ENCODE data around the gene UCK1.
"Not testable (repeated sequence)": the region's sequence is repeated elsewhere in the genome, so short reads cannot be mapped to it uniquely, and the experiment has no call there.

Gene UCK1

GRCh38 chr9:131554087-131554842 lies 23.2 kb upstream of the UCK1 start:
- DNase-seq: no peak

DNA sequence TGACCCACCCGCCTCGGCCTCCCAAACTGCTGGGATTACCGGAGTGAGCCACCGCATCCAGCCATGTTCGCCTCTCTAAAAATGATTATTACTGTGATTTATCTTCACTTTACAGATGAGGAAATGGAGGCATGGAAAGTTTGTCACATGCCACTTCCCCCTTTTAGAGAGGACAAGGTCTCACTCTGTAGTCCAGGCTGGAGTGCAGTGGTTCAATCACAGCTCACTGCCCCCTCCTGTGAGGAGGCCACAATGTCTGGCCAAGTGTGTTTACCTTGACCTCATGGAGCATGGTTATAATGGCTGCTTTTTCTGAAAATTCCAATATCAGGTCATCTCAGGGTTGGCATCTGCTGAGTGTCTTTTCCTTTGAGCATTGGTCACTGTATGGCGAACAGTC lies 21.0 kb upstream of the UCK1 start:
- no peak for DNase-seq

- DNase-seq: not testable (repeated sequence)
Observed at GRCh38 chr9:131550465-131550864, 19.4 kb upstream of the UCK1 start.

DNA sequence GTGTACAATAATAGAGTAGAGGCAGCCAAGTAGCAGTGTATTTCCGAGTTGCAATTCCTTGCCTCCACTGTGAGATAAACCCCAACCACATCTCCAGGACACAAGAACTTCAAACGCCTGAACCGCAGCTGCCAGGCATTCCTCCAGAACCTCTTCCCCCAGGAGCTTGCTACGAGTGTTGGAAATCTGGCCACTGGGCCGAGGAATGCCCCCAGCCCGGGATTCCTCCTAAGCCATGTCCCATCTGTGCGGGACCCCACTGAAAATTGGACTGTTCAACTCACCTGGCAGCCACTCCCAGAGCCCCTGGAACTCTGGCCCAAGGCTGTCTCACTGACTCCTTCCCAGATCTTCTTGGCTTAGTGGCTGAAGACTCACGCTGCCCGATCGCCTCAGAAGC lies 18.1 kb upstream of the UCK1 start:
- not testable (repeated sequence) for DNase-seq

- DNase-seq: peak; percentile 0
Observed at GRCh38 chr9:131546336-131547084, 15.4 kb upstream of the UCK1 start.

DNA sequence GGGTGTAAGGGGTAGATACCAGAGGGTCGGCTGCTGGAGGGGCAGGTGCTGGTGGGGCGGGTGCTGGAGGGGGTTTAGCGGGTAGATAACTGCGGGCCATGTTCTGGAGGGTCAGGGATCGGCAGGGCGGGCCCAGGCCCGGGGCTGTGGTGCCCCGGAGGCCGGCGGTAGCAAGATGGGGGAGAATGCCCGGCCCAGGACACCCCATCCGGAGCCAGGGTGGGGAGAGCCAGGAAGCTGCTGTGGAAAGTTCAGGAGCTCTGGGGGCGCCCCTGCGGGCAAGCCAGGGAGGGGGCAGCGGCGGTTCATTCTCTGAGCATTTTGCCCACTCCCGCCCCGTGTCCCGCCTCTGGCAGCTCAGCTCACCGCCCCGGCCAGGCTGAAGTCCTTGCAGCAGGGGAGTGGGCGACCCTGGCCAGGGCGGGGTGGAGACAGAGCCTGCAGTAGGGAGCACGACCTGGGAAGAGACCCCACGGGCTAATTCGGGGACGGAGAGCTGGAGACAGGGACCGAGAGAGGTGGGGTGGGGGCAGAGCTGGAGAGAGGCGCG lies 14.8 kb upstream of the UCK1 start:
- DNase-seq: no peak

- DNase-seq: peak; percentile 1
Observed at GRCh38 chr9:131545003-131545785, 14.1 kb upstream of the UCK1 start, which contains the start of gene PRRT1B. Gene PRRT1B (plus strand): TSS chr9:131545523. CDS start chr9:131545616, 93 bp downstream.

GRCh38 chr9:131543141-131543540 lies 12.1 kb upstream of the UCK1 start:
- no peak for DNase-seq

DNA sequence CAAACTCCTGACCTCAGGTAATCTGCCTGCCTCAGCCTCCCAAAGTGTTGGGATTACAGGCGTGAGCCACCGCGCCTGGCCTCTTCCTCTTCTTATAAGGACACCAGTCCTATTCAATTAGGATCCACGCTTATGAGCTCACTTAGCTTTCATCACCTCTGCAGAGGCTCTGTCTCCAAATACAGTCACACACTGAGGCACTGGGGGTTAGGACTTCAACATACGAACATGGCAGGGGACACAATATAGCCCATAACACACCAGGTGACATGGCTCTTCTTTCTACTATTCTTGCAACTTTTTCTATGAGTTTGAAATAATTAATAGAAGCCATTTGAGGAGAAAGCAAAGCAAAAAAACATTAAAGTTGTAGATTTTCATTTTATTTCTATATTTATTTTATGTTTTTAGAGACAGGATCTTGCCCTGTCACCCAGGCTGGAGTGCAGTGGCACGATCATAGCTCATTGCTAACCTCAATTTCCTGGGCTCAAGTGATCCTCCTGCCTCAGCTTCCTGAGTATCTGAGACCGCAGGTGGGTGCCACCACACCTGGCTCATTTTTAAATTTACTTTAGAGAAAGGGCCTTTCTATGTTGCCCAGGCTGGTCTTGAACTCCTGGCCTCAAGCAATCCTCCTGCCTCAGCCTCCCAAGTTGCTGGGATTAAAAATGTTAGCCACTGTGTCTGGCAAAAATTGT lies 8.3 kb upstream of the UCK1 start:
- no peak for DNase-seq

- DNase-seq: no peak
Observed at GRCh38 chr9:131537946-131538345, 6.9 kb upstream of the UCK1 start.

DNA sequence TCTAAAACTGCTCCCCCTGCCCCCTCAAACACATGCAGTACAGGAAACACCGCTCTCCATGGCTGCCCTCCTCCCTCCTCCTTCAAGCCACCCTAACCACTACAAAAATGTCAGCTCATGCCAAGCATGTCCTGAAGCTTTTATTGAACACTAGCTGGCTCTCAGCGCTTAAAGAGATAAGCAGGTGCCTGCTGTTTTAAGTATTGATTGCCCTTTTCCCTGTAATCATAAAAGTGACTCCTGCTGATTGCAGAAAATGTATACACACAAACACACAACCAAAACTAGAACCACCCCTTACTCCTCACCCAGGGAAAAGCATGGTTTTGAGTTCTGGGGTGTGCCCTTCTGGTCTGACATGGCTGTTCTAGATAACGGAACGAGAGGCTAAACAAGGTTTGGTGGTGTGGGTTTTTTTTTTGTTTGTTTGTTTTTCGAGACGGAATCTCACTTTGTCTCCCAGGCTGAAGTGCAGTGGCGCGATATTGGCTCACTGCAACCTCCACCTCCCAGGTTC lies 3.7 kb upstream of the UCK1 start:
- peak; percentile 8 for DNase-seq

GRCh38 chr9:131530546-131530919 lies 530 bp downstream of the UCK1 start:
- peak; percentile 1 for DNase-seq

- no peak for DNase-seq
Observed at GRCh38 chr9:131529597-131530545, 1.2 kb downstream of the UCK1 start.

DNA sequence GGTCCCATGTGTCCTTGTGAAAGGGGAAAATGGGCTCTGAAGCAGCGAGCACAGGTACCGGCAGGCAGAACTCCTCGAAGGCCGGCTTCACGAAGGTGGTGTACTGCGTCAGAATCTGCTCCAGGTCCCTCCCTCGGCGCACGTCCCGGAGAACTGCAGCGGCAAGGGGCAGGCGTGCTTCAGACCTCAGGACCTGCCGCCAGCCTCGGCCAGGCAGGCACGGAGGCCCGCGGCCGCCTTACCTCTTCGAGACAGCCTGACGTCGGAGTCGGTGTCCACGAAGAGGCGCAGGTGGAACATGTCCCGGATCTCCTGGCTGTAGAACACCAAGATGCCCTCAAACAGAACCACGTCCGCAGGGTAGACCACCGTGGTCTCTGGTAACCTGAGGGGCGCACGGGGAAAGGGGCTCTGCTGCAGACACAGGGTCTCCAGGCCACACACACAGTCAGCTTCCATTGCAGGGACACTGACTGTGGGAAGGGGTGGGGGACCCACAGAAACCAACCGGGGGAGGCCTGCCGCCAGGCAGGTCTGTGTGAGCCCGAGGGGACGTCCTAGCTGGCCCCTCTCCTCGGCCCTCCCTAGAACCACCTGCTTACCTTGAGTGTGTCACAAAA lies 2.1 kb downstream of the UCK1 start:
- DNase-seq: no peak

GRCh38 chr9:131528186-131528585 lies 2.9 kb downstream of the UCK1 start:
- no peak for DNase-seq

DNA sequence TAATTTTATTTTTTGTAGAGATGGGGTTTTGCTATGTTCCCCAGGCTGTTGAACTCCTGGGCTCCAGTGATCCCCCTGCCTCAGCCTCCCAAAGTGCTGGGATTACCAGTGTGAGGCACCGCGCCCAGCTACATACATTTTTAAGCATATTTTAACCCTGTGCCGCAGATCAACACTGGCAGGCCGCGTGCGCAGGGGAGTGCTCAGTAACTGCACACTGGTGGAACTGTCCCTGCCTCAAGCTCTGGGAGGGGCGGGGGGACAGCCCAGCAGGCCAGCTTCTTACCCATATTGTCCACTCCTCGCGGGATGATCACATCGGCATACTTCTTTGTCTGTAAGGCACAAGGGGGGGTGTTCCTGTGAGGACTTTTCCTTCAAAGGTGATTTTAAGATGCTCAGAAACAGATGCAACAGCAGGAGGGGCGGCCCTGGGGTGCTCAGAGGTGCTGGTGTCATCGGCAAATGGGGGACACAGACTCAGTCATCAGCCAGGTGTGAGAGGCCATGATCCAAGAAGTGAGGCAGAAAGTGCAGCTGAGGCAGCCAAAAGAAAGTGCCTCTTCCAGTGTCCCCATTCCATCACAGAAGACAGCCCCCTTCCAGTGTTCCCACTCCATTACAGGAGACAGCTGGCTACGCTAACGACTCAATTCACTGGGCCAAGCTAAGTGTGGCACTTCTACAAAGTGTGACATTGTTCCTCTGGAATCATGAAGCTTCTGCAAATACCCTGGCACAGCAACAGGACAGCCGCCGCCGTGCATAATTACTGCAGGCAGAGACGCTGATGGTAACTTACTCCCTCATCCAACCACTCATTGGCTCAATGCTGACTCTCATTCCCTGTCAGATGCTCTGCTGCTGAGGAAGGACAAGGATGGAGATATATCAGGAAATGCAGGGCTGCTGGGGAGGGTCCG lies 5.2 kb downstream of the UCK1 start:
- DNase-seq: no peak

- no peak for DNase-seq
Observed at GRCh38 chr9:131524665-131525315, 6.3 kb downstream of the UCK1 start.

DNA sequence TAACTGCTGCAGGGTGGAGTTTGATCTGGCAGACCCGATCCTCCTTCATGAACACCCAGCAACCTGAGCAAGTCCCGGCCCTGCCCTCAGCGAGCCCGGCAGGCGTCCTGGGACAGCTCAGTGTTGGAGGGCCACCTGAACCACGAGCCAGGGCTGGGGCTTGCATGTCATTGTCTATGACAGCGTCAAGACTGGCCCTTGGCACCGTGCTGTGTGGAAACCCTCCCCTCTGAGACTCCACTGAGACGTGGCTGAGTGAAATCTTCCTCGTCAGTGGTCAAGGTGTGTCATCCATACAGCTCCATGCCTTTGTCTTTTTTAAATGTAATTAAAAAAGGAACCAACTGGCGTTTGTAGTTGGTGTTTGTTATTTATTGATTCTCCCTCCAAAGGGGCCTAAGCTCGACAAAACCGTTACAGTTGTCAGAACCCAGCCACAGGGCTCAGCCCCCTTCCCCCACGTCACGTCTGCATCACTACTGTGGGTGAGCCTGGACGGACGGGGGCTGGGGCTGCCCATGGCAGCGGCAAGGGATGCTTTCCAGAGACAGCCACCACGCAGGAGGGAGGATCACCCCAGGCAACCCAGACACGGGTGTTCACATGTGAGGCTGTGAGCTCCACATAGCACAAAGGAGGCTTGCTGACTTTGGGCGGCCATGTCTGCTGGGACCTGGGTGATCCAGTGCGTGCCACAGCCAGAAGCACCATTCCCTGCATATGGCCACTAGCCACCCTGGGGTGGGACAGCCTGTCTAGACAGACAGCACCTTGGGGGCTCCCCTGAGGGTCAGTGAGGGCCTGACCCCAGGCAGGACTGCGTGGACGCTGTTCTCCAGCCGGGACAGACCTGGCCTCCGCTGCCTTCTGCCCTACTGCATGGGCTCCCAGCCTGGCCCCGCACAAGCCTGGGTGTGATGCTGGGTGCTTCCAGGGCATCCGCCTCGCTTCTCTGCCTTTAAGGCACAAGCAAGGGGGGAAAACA lies 7.3 kb downstream of the UCK1 start:
- no peak for DNase-seq

Measured in NCI-H2227 treated with DMSO at 0.1 percent for 48 hours (cell line).